GM21529 (cell line): Measurements from ENCODE around the gene JTB.

Experiments
- ATAC-seq: cut with Tn5 transposase; IDR thresholded peaks from one replicate; pipeline ENCODE4 v1.9.1; 2021; ENCODE audit not compliant: unreplicated experiment

The JTB gene

GRCh38 chr1:153933955-153934354, 43.5 kb downstream of the JTB start:
- no peak for ATAC-seq

DNA sequence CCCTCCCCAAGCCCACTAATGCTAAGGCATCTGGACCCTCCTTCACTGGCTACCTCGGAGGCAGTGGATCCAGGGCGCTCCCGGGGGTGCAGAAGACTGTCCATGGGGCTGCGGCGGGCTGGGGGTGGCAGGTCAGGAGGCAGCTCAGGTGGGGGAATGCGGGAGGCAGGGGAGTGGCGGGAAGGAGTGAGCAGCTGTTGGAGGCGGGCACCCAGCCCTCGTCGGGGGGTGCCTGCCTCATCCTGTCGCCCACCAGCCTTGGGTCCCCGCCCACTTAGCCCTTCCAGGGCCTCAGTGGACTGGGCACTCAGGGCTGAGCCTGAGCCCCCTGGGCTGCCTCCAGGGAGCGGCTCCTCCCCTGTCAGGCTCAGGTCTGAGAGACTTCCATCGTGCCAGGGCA, 44.0 kb downstream of the JTB start:
- ATAC-seq = no peak

- ATAC-seq = no peak
Measured at GRCh38 chr1:153932156-153933131, 45.0 kb downstream of the JTB start.

DNA sequence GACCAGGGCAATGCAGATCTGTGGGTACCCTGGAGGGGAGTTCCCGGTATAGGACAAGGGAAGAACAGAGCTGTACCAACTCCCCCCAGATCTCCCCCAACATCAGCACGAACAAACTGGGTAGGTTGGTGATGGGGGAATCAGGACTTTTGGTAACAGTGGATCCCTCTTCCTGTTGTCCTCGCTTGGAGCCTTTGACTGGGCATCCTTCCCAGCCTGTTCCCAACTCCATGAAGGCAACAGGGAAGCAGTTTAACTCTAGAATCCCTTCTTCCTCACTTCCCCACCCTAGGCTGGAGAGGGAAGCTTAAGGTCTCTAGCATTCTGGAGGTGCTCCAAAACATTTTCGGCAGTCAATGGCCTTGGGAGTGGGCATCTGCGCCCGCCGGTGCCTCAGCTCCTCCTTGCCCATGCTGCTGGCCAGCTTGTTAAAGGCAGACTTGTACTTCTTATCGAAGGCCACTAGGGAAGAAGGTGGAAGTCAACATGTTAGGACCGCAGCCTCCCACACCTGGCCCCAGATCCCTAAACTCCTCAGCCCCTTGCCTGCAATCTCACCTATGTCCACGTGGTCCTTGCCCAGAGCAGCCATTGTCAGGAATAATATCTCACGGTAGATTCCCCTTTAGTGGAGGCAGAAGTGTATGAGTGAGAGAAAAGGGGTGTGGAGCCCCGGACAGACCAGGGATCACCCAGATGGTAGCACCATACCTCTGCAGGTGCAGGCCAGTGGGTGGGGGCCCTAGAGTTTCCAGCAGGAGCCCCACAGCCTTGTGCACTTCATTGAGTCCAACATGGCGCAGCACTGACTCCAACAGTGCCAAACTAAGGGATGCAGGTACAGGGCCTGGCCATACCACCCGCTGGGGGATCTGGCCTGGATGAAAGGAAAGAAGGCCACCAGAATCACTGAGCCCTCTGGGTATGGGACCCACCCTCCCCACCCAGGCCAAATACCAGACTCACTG, 47.2 kb downstream of the JTB start:
- no peak for ATAC-seq

GRCh38 chr1:153929426-153929825, 48.0 kb downstream of the JTB start:
- no peak for ATAC-seq

DNA sequence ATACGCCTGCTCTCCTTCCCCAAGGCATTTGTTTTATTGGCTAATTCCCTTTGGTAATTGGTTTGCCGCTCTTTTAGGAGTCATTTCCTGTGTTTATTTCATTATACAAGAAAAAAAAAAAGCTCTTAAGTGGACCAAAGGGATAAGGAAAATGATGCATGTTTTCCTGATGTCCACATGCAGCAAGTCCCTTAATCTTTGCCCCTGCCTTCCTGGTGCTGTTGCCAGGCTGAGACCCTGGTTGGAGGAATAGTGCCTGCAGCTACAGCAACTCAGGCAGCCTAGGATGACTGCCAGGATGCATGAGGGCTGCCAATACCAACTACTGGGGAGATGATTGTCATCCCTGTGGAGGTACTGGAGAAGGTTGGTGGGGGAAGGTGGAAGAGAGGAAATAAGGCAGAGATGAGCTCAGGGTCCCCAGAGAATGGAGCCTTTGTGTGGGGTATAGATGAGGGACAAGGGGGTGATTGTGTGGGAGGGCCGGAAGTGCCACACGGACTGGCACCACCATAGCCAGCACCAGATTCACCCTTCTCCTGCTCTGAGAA, 48.6 kb downstream of the JTB start:
- no peak for ATAC-seq

DNA sequence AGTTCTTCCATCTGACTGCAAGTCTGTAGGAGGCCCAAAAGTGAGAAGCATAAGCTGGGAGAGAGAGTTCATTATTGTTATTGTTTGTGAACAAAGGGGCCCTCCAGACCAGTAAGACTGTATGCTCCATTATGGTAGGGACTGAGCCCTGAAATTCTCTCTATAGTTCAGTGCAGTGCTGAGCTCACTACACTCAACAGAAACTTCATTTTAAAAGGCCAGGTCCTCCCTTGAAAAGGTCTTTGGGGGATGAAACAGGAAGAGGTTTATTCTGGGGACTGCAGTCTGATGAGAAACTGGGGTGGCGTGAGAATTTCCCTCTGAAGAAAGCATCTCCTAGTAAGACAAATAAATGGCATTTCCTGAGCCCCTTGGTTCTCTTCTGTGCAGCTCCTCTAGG, 49.2 kb downstream of the JTB start:
- no peak for ATAC-seq

DNA sequence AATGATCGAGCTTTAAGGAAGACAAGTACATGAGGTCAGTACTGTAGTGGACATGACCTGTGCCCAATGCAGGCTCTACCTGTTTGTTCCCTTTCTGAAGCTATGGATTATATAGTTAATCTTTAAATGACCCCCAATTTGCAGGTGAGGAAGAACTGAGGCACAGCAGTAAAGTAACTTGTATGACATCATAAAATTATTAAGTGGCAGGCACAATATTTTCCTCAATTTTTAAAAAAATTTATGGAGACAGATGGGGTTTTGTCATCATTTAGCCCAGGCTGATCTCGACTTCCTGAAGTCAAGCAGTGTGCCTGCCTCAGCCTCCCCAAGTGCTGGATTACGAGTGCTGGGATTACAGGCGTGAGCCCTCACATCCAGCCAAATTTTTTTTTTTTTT, 51.1 kb downstream of the JTB start:
- ATAC-seq = no peak
